HCT116 (cell line): Measurements from ENCODE around the gene ELP2. TPM values are rescaled to one million over a fixed set of nuclear protein-coding genes. Genes with fewer than 3 reads are reported as not detected.
A peak's percentile ranks its signal among the peaks of the same experiment; 100 is the strongest.

Source experiments
- ATAC-seq: fragments of 200-7000 bp; cut with Tn5 transposase; 2 replicates; pipeline ENCODE4 v1.9.1; 2020; ENCODE audit warnings: mild to moderate bottlenecking, moderate library complexity
- Bru-seq: library from RNA; stranded (reverse); fragments of 400-500 nt; gene quantifications from one replicate; lab custom pipeline; 2021; lab: Mats Ljungman, UMichigan
- BruChase-seq, 2 experiments: library from RNA; stranded (reverse); fragments of 400-500 nt; gene quantifications; one replicate each; lab custom pipeline; 2021; lab: Mats Ljungman, UMichigan
- BruUV-seq: library from RNA; stranded (reverse); fragments of 400-500 nt; replicated peaks from 2 replicates; lab custom pipeline; 2021; lab: Mats Ljungman, UMichigan
- CTCF ChIA-PET: fragments of 300-600 bp; sonication (Branson Sonifier 250); formaldehyde crosslinking; loops from one replicate; lab custom pipeline; 2021; ENCODE audit warnings: antibody characterized with exemption; lab: Charles Lee
- POLR2A ChIA-PET: fragments of 300-600, 350-600 bp; sonication (Branson Sonifier 250); formaldehyde crosslinking; loops from one replicate; lab custom pipeline; 2021; ENCODE audit warnings: antibody characterized with exemption; lab: Charles Lee
- RAD21 ChIA-PET, 2 experiments: fragments of 300-600 bp; sonication (Branson Sonifier 250); formaldehyde crosslinking; loops; one replicate each; lab custom pipeline; 2023; ENCODE audit warnings: low total read pairs in 2 of 2; ENCODE audit not compliant: uncharacterized antibody in 2 of 2, unreplicated experiment in 2 of 2, low non-redundant PET in 1 of 2; lab: Charles Lee
- DNase-seq: peaks from one replicate; pipeline ENCODE4 v3.0.0-alpha.2; 2010; ENCODE audit warnings: low read depth, low spot score
- H2AFZ ChIP-seq: fragments of 200-600 bp; shearing (Covaris generic), sonication (generic); 2 replicates; pipeline ENCODE4 v1.6.1; 2017; ENCODE audit warnings: low read depth, mixed run types, mixed read lengths, antibody characterized with exemption, low read length; ENCODE audit not compliant: poor library complexity, severe bottlenecking
- H3K27ac ChIP-seq: 2 replicates; pipeline ENCODE4 v1.5.1; 2012; ENCODE audit warnings: low read depth, low read length
- H3K27me3 ChIP-seq: fragments of 200-600 bp; sonication (generic); 2 replicates; pipeline ENCODE4 v1.6.1; 2016; ENCODE audit warnings: mixed run types, low read length, mixed read lengths; ENCODE audit not compliant: insufficient read depth
- H3K36me3 ChIP-seq, 2 experiments: fragments of 200-500 bp in 1 of 2; fragments of 200-600 bp in 1 of 2; sonication (Bioruptor generic) in 1 of 2; sonication (generic) in 1 of 2; 2 replicates each; pipeline versions ENCODE4 v1.5.1 to v1.6.1; 2014 to 2016; ENCODE audit warnings: low read length in 2 of 2, inconsistent platforms in 1 of 2, mixed read lengths in 1 of 2, mixed run types in 1 of 2; ENCODE audit not compliant: insufficient read depth in 2 of 2, control insufficient read depth in 1 of 2
- H3K4me1 ChIP-seq, 2 experiments: fragments of 200-600 bp in 1 of 2; sonication (generic) in 1 of 2; 2 replicates each; pipeline versions ENCODE4 v1.5.1 to v1.6.1; 2012 to 2017; ENCODE audit warnings: low read length in 2 of 2, inconsistent platforms in 1 of 2, mild to moderate bottlenecking in 1 of 2, mixed read lengths in 1 of 2, mixed run types in 1 of 2, moderate library complexity in 1 of 2; ENCODE audit not compliant: insufficient read depth in 2 of 2, control insufficient read depth in 1 of 2
- H3K4me2 ChIP-seq: fragments of 200-600 bp; sonication (generic); 2 replicates; pipeline ENCODE4 v1.6.1; 2017; ENCODE audit warnings: mixed run types, low read length, mixed read lengths
- H3K4me3 ChIP-seq, 2 experiments: fragments of 200-600 bp in 1 of 2; sonication (generic) in 1 of 2; replicated peaks in 1 of 2; 2 replicates each; pipeline ENCODE4 v1.5.1; 2011 to 2016; ENCODE audit warnings: low read length in 2 of 2, control low read depth in 1 of 2, low read depth in 1 of 2, mild to moderate bottlenecking in 1 of 2, mixed read lengths in 1 of 2, mixed run types in 1 of 2
- H3K79me2 ChIP-seq: fragments of 200-600 bp; sonication (generic); 2 replicates; pipeline ENCODE4 v1.6.1; 2017; ENCODE audit warnings: mild to moderate bottlenecking, mixed run types, low read length, moderate library complexity, mixed read lengths; ENCODE audit not compliant: insufficient read depth
- H3K9ac ChIP-seq: fragments of 200-600 bp; sonication (generic); 2 replicates; pipeline ENCODE4 v1.6.1; 2016; ENCODE audit warnings: low read length, mixed read lengths
- H3K9me2 ChIP-seq: fragments of 200-600 bp; sonication (generic), shearing (Covaris generic); 2 replicates; pipeline ENCODE4 v1.6.1; 2017; ENCODE audit warnings: mixed run types, mild to moderate bottlenecking, moderate library complexity; ENCODE audit not compliant: insufficient read depth
- H3K9me3 ChIP-seq, 2 experiments: fragments of 200-500 bp in 1 of 2; fragments of 200-600 bp in 1 of 2; sonication (Bioruptor generic) in 1 of 2; sonication (generic) in 1 of 2; 2 replicates each; pipeline ENCODE4 v1.6.1; 2014 to 2017; ENCODE audit warnings: low read length in 2 of 2, mixed read lengths in 2 of 2, inconsistent platforms in 1 of 2, low read depth in 1 of 2, mild to moderate bottlenecking in 1 of 2, mixed run types in 1 of 2, moderate library complexity in 1 of 2; ENCODE audit not compliant: control insufficient read depth in 1 of 2, insufficient read depth in 1 of 2
- H4K20me1 ChIP-seq: fragments of 200-600 bp; sonication (generic), shearing (Covaris generic); 2 replicates; pipeline ENCODE4 v1.6.1; 2017; ENCODE audit warnings: mixed run types, mild to moderate bottlenecking, moderate library complexity; ENCODE audit not compliant: insufficient read depth
- CBX3 ChIP-seq: IDR thresholded peaks from 2 replicates; pipeline ENCODE4 v1.6.1; 2012; ENCODE audit warnings: low read depth
- EGR1 ChIP-seq: IDR thresholded peaks from 2 replicates; pipeline ENCODE4 v1.6.1; 2012; ENCODE audit warnings: low read depth
- ELF1 ChIP-seq: IDR thresholded peaks from 2 replicates; pipeline ENCODE4 v1.6.1; 2012; ENCODE audit warnings: low read depth, borderline replicate concordance
- EZH2 ChIP-seq: fragments of 200-600 bp; sonication (generic); IDR thresholded peaks from 2 replicates; pipeline ENCODE4 v1.6.1; 2017; ENCODE audit warnings: antibody characterized with exemption, mixed run types
- EZH2phosphoT487 ChIP-seq: fragments of 200-600 bp; IDR thresholded peaks from 2 replicates; pipeline ENCODE4 v1.6.1; 2018; ENCODE audit warnings: antibody characterized with exemption, borderline replicate concordance
- FOSL1 ChIP-seq: IDR thresholded peaks from 2 replicates; pipeline ENCODE4 v1.6.1; 2012; ENCODE audit warnings: low read depth
- JUND ChIP-seq: IDR thresholded peaks from 2 replicates; pipeline ENCODE4 v1.6.1; 2012
- POLR2A ChIP-seq: IDR thresholded peaks from 2 replicates; pipeline ENCODE4 v1.7.0; 2011; ENCODE audit warnings: borderline replicate concordance; ENCODE audit not compliant: insufficient read depth, insufficient read length; ENCODE audit errors: extremely low read depth
- RAD21 ChIP-seq: IDR thresholded peaks from 2 replicates; pipeline ENCODE4 v1.6.1; 2012; ENCODE audit warnings: low read depth, mild to moderate bottlenecking
- SIN3A ChIP-seq: IDR thresholded peaks from 2 replicates; pipeline ENCODE4 v1.6.1; 2012; ENCODE audit warnings: low read depth
- SP1 ChIP-seq: IDR thresholded peaks from 2 replicates; pipeline ENCODE4 v1.6.1; 2012; ENCODE audit warnings: low read depth
- SRF ChIP-seq: IDR thresholded peaks from 2 replicates; pipeline ENCODE4 v1.6.1; 2012; ENCODE audit warnings: low read depth
- TCF7L2 ChIP-seq: IDR thresholded peaks from 2 replicates; pipeline ENCODE4 v1.7.0; 2011; ENCODE audit warnings: borderline replicate concordance, inconsistent platforms; ENCODE audit not compliant: insufficient read depth, insufficient read length; ENCODE audit errors: extremely low read depth
- YY1 ChIP-seq: IDR thresholded peaks from 2 replicates; pipeline ENCODE4 v1.6.1; 2011; ENCODE audit warnings: low read length, low read depth, moderate library complexity, mild to moderate bottlenecking; ENCODE audit not compliant: insufficient replicate concordance; ENCODE audit errors: extremely low read depth
- ZFX ChIP-seq: fragments of 450-650 bp; IDR thresholded peaks from 2 replicates; pipeline ENCODE4 v1.6.1; 2017
- ZNF274 ChIP-seq: fragments of 200-500 bp; sonication (Bioruptor generic); IDR thresholded peaks from 2 replicates; pipeline ENCODE4 v1.6.1; 2014; ENCODE audit warnings: mild to moderate bottlenecking, low read depth, low read length, inconsistent platforms
- intact Hi-C: fragments of 100-400 bp; cut with micrococcal nuclease; formaldehyde crosslinking; loops from 2 replicates; pipeline ENCODE4 v1.10.0; 2022
- long read RNA-seq: library from polyadenylated mRNA; unstranded; transcript quantifications from one replicate; pipeline ENCODE4 v2.0.0, GENCODE V29; 2021; ENCODE audit not compliant: unreplicated experiment
- polyA plus RNA-seq: library from polyadenylated mRNA; unstranded; fragments of >200 nt; gene quantifications from 2 replicates; pipeline ENCODE4 v1.2.1, GENCODE V29; 2012; ENCODE audit warnings: missing spikeins
- total RNA-seq: library from RNA; stranded (reverse); gene quantifications from one replicate; pipeline ENCODE4 v1.2.1, GENCODE V29; 2021; ENCODE audit not compliant: unreplicated experiment
- TF ChIP-seq, protein P1 (sequence below): IDR thresholded peaks from 2 replicates; pipeline ENCODE4 v1.6.1; 2012
- TF ChIP-seq, protein P2 (sequence below): IDR thresholded peaks from 2 replicates; pipeline ENCODE4 v1.6.1; 2012
- TF ChIP-seq, protein P3 (sequence below): IDR thresholded peaks from 2 replicates; pipeline ENCODE4 v1.6.1; 2011; ENCODE audit warnings: mild to moderate bottlenecking, low read length, moderate library complexity; ENCODE audit not compliant: insufficient replicate concordance; ENCODE audit errors: extremely low read depth

The ELP2 gene, protein sequence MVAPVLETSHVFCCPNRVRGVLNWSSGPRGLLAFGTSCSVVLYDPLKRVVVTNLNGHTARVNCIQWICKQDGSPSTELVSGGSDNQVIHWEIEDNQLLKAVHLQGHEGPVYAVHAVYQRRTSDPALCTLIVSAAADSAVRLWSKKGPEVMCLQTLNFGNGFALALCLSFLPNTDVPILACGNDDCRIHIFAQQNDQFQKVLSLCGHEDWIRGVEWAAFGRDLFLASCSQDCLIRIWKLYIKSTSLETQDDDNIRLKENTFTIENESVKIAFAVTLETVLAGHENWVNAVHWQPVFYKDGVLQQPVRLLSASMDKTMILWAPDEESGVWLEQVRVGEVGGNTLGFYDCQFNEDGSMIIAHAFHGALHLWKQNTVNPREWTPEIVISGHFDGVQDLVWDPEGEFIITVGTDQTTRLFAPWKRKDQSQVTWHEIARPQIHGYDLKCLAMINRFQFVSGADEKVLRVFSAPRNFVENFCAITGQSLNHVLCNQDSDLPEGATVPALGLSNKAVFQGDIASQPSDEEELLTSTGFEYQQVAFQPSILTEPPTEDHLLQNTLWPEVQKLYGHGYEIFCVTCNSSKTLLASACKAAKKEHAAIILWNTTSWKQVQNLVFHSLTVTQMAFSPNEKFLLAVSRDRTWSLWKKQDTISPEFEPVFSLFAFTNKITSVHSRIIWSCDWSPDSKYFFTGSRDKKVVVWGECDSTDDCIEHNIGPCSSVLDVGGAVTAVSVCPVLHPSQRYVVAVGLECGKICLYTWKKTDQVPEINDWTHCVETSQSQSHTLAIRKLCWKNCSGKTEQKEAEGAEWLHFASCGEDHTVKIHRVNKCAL
- total RNA-seq: 109 TPM
- polyA plus RNA-seq: 72.6 and 75.2 TPM in 2 replicates
- Bru-seq, nascent RNA: percentile 92 among the genes with signal in this experiment
- percentile 91 among the genes with signal in this experiment for BruChase-seq, experiment 1, labeled RNA remaining after a 6-hour chase
- BruChase-seq, experiment 2, labeled RNA remaining after a 2-hour chase: percentile 96 among the genes with signal in this experiment
- long read RNA-seq, full-length matches to known transcripts: 132 of 187 reads
- long read RNA-seq, partial matches to known transcripts: 10 of 187 reads
- long read RNA-seq, other reads (novel, unspliced or antisense): 45 of 187 reads

DNA sequence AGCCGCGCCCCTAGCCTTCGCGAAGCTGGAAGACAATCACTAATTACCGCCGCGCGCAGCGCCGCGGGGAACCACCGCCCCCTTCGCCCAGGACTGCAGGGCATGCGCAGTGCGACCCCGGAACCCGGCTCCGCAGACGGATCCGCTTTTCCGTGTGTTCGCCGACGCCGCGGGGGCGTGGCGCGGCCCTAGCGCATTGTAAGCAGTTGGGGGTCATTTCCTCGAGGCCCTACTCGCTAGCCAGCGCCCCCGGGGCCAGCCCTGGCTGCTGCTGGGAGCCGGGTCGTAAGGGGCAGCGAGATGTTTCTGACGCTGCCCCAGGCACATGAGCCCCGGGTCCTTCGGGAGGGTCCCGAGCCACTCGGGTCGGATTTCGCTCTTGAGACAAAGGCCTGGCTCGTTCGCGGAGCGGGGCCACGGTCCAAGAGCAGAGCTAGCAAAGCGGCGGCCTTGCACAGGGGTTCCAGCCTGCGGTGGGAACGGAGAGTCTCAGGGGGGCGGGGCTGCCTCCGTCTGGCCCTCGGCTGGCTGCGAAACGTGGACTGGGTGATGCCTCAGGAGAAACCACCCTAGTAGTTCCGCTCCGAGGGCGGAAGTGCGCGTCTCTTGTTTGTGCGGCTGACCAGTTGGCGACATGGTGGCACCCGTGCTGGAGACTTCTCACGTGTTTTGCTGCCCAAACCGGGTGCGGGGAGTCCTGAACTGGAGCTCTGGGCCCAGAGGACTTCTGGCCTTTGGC, at the start of gene ELP2, which contains the start of gene SLC39A6:
ELP2 (plus strand) TSS at position 600 of the 739 bp plus-strand sequence; CDS start at position 635, 35 bp downstream.
SLC39A6 (minus strand) TSS at position 41 of the 739 bp plus-strand sequence. CDS start 2,333 bp downstream, outside the sequence.
- ChIA-PET POLR2A (interaction anchor here (0.7 to 1.3 kb wide), 2 partner anchors 11 to 72 kb away, joined by 3 to 4 read pairs; no protein-coding TSS in a partner anchor), CTCF (no interaction called here), RAD21 (interaction anchor here in 1 of 2 experiments (0.8 kb wide), 1 partner anchor 68 kb away, joined by 3 read pairs; no protein-coding TSS in a partner anchor)
- peak within 1 kb of the TSS; percentile 85 for H3K9ac ChIP-seq
- H3K4me2 ChIP-seq: peak within 1 kb of the TSS; percentile 99
- peaks cover 81% of the 10 kb centered on the region for H3K79me2 ChIP-seq
- H3K9me2 ChIP-seq: no peaks in the 10 kb centered on the region
- H3K4me1 ChIP-seq: peaks cover 12 to 22% of the 10 kb centered on the region in 2 experiments
- intact Hi-C loops: no loop called here
- H4K20me1 ChIP-seq: no peaks in the 10 kb centered on the region
- H3K9me3 ChIP-seq: no peaks in the 10 kb centered on the region
- DNase-seq (peak; percentile 86), ATAC-seq (peak; percentile 95)
- H2AFZ ChIP-seq: peak within 1 kb of the TSS; percentile 89
- H3K4me3 ChIP-seq: peak within 1 kb of the TSS; percentile 87 to 98
- H3K27me3 ChIP-seq: no peaks in the 10 kb centered on the region
- BruUV-seq: no TSS peak
- peaks cover 0 to 7% of the 10 kb centered on the region in 2 experiments; a peak in 2 of 4 replicates for H3K36me3 ChIP-seq
- H3K27ac ChIP-seq: peak within 1 kb of the TSS; percentile 100
- TF ChIP-seq ZFX (peak; percentile 86), SP1 (peak; percentile 87), EGR1 (peak; percentile 85), EZH2phosphoT487 (no peak), SIN3A (peak; percentile 96), SRF (no peak), EZH2 (no peak), JUND (peak; percentile 42), RAD21 (no peak), YY1 (peak; percentile 81), CBX3 (peak; percentile 67), FOSL1 (no peak), ELF1 (peak; percentile 63; the same call in 1 of the 2 replicates), TCF7L2 (peak; percentile 13), ZNF274 (no peak), POLR2A (peak; percentile 76)
- TF ChIP-seq, protein P1, sequence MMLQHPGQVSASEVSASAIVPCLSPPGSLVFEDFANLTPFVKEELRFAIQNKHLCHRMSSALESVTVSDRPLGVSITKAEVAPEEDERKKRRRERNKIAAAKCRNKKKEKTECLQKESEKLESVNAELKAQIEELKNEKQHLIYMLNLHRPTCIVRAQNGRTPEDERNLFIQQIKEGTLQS: no peak
- TF ChIP-seq, protein P2, sequence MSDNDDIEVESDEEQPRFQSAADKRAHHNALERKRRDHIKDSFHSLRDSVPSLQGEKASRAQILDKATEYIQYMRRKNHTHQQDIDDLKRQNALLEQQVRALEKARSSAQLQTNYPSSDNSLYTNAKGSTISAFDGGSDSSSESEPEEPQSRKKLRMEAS: peak; percentile 90
- TF ChIP-seq, protein P3, sequence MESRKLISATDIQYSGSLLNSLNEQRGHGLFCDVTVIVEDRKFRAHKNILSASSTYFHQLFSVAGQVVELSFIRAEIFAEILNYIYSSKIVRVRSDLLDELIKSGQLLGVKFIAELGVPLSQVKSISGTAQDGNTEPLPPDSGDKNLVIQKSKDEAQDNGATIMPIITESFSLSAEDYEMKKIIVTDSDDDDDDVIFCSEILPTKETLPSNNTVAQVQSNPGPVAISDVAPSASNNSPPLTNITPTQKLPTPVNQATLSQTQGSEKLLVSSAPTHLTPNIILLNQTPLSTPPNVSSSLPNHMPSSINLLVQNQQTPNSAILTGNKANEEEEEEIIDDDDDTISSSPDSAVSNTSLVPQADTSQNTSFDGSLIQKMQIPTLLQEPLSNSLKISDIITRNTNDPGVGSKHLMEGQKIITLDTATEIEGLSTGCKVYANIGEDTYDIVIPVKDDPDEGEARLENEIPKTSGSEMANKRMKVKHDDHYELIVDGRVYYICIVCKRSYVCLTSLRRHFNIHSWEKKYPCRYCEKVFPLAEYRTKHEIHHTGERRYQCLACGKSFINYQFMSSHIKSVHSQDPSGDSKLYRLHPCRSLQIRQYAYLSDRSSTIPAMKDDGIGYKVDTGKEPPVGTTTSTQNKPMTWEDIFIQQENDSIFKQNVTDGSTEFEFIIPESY: no peak
